DMS153 treated with DMSO at 0.1 percent for 48 hours (cell line): ENCODE data around the gene RFX3.

ENCODE experiments used
- DNase-seq: peaks from one replicate; lab custom pipeline; 2025; ENCODE audit not compliant: unreplicated experiment; lab: John Stamatoyannopoulos, UW

RFX3 gene

DNA sequence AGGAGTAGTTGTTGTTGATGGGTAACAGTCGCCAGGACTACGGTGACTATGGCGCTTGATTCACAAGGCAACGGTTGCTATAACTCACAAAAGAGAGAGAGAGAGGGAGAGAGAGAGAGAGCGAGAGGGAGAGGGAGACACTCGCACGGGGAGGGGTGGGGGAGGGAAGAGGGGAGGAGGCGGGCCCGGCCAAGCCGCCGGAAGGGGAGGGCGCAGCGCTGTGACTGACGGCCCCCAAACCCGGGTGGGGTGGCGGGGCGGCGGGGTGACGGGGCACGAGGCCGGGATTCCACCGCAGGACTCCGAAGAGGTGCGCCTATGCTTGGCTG lies at the start of gene RFX3:
TSS of gene RFX3 (minus strand) at position 166 of the 329 bp plus-strand sequence. CDS start 130,413 bp downstream, outside the sequence.
- DNase-seq: peak; percentile 86

DNA sequence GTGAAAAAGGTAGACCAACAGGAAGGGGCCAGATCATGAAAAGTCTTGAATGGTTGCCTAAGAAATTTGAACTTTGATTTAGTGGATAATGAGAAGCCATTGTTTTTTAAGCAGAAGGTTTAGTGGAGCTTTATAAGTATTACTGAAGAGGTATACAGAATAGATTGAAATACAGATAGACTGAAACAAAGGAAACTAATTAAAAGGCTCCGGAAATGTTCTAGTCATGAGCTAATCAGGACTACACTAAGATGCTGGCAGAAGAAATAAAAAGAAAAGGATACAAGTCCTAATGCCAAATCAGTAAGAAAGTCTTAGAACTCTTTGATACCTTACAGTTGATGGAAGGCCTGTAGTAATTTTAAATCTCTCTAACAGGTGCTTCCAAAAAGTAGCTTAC lies 45.7 kb upstream of the RFX3 start:
- no peak for DNase-seq

DNA sequence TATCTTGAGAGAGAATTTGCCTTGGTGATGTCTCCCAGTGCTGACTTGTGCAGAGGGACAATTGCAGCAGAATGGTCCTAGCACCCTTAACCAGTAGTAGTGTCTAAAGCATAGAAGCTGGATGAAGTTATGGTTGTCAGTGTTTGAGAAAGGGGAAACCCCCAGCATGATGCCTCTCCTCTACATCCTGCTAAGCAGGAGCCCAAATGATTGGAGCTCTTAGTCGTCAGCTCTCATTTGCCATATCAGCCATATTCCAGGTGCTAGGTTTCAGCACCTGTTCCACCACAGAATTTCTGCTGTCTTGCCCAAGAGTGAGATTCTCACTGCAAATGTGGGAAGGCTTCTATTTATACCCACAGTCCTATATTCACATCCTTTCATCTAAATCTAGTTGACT lies 43.7 kb upstream of the RFX3 start:
- no peak for DNase-seq

DNA sequence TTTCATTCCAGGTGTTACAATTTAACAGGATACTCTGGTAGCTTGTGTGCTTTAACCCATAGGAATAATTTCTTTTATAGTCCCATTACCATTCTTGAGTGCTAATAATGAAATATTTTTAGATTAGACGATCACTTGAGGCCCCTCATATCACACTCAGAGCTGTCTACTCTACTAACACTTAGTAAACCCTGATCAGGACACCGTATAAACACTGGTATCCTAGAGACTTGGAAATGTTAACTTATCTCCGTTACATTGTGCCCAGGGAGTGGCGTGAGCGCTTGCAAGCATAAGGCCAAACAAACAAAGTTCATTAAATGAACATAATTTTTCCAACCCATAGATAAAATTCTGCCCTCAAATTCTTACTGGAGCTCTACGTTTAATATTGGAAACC lies 42.2 kb upstream of the RFX3 start:
- DNase-seq: no peak

DNA sequence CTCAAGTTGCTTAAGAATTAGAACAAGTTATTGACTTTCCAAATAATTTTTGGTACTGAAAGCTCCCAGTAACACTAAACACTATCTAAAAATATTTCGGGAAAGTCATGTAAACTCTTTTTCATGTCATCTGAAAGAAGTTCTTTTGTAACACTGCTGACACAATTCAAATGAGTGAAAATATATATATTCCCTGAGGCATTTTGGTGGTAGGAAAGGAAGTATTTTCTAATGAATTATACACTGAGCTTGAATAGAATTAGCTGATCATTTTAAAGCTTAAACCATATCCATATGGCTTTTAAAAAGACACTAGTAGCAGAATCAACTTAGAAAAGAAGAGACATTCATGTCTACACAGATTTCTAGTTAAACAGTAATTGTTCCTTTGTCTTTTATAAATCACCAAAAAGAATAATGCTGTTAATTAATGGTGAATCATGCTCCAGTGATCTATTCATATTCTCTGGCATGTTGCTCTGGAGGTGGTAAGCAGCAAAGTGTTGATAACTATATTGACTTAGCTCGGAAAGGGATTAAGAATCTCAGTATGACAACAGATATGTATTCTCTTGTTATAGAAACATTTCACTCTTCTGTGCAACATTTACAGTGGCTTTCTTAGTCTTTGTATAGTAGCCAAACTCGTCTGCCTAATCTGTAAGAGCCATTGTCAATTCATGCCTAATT lies 27.4 kb upstream of the RFX3 start:
- DNase-seq: no peak

DNA sequence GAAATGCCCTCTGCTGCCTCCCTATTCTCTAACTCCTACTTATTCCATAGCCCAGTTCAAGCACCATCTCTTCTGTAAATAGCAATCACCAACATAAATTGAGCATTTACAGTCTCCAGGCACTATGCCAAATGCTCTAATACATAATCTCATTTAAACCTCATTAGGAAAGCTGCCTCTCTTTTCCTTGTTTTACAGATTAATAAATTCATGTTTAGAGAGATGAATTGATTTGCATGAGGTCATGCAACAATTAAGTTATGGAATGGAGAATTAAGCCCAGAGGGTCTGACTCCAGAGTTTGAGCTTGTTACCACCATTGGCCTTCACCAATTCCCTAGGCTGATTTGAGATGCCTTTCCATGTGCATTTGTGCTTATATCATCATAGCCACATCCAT lies 23.4 kb upstream of the RFX3 start:
- no peak for DNase-seq

DNA sequence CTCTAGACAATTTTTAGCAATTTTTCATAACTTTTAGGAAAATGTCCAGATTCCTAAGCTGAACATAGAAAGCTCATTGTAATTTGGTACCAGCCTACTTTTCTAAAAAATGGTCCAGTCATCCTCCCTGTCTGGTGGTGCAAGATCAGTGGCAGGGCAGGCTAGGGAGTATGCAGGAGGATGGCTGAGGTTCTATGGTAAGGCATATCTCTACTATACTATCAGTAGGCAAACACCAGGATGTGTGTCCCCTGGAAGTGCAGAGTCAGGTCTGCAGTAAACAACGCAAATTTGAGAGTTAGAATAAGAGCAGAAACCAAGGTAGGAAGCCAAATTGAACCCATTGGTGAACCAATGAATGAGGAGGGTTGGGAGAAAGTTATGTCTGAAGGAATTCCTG lies 22.8 kb upstream of the RFX3 start:
- no peak for DNase-seq

DNA sequence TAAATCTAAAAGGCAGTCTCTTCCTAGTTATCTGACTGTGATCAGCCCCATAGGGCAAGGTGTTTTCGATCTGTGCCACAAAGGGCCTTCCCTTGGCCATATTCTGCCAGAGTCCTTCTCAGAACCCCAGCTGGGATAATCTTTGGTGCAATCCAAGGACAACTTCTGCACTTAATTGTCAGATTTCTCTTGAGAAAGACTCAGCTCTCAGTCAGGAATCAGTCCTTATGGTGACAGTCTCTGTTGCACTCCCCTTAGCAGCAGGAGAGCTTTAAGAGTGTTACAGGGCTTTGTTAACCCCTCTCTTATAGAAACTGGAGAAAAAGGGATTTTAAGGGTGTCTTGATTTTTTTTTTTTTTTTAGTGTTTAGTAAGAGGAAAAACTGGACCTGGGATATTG lies 15.4 kb upstream of the RFX3 start:
- no peak for DNase-seq

DNA sequence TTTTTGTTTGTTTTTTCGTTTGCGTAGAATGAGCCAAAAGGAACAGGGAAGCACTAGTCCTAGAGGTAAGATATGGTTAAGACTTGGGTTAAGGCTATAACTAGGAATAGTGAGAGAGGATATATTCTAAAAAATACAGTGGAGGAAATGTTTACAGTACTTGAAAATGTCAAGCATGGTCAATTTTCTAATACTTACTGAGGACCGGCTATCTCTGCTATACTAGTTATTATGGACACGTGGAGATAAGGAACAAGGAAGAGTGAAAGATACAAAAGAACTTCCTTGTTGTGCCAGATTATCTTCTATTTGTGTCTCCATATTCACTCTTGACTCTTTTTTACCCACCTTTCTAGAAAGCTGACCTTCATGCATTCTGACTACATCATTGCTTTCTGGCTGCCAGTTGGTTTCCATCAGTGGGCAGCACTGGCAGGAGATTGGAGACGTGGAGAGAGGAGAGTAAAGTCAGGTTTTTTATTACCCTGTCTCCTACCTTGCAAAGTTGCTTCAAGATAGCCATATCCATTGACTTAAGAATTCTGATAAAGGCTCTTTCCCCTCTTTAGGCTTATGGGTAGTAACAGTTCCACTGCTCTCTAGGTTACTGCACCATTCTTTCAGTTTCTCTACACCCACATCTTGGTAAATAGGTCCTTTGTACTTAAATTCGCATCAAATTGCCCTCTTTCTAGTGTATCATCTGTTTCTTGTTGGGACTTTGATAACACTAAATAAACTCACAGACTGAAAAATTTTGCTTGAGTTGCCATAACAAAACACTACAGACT lies 9.0 kb upstream of the RFX3 start:
- DNase-seq: no peak

DNA sequence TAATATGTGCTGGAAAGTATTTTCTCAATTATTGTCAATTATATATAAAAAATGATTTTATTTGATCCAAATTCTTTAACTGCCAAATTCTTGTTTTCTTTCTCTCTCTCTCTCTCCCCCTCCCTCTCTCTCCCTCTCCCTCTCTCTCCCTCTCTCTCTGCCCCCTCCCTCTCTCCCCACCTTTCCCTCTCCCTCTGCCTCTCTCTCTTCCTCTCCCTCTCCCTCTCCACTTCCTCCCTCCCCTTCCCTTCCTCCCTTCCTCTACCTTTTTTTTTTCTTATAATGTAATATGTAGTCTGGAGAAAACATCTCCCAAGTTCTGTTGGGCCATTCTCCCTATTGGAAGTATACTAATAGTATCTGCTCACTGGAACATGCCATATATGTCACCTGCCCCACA lies 6.4 kb upstream of the RFX3 start:
- DNase-seq: no peak

DNA sequence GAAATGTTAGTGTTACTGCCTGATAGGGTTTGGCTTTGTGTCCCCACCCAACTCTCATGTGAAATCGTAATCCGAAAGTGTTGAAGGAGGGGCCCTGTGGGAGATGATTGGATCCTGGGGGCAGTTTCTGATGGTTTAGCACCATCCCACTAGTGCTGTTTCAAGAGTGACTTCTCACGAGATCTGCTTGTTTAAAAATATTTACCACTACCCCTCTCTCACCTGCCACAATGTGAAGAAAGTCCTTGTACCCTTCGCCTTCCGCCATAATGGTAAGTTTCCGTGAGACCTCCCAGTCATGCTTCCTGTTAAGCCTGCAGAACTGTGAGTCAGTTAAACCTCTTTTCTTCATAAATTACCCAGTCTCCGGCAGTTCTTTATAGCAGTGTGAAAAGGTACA lies 2.6 kb upstream of the RFX3 start:
- no peak for DNase-seq

DNA sequence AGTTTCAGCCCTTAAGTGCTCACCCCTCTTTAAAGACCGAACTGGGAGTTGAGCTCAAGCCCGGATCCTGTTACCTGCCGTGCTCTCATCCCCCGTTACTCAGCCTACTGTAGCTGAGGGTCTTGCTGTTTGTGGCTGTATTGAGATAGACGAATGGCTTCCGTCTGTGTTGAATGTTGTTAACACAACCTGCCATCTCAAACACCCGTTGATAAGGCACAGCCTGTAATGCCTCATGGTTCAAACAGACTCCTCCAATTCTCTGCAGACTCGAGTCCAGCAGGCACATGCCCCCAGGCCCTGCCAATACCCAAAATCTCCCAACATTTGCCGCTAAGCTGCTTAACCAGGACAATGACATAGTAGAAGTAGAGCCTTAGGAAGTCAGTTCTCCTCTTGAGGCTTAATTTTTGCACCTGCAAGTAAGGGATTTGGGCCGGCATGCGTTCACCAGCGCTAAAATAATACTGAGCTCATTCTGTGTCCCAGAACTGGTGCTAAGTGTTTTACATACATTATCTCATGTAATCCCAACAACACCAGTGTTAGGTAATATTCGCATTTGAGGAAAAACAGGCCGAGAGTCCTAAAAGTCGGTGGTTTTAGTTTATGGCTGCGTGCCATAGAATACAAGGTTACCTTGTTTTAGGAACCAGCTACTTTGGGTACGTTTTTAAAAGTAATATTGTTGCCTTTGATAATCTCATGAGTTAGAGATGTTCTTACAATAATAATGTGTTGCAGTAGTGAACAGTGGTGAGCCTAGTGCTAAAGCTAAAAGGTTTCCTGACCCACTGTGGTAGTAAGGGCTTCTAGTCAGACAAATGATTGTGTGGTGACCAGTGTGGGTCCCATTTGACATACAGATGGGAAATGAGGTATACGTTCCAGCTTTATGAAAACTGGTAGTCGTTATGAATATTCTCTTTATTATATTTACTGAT lies 1.5 kb upstream of the RFX3 start:
- peak; percentile 79 for DNase-seq

DNA sequence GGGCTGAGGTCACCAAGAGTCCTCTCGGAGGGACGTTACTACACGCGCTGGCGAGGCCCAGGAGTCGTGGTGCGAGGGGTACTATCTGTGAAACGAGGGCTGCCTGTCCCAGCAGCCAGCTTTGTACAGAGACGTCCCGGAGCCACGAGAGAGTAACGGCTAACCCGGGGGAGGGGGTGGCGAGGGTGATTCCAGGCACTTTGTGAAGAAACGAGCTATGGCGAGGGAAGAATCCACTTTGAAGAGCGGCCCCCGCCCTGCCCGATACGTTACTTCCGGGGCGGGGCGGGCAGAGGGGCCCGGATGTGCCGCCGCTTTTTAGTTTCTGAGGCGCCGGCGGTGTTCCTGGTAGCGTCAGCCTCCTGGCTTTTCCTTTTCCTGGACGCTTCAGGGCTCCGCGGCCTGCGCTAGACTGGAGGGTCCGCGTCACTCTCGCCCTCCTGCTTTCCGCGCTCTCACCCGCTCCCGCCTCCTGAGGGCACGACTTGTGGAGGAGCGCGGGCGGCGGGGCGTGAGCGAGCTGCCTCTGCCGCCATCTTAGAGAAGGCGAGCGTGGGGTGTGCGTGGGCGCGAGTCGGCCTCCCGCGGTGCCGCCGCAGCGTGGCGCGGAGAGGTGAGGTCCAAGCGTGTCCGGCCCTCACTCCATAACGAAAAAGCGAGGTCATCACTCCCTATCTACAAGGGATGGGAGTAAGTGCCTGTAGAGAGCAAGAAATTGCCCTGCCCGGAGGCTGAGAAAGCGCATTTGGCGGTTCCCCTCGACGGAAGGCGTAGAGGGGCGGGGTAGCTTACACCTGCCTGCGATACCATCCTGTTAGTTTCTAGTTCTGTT lies 580 bp upstream of the RFX3 start:
- peak; percentile 78 for DNase-seq

DNA sequence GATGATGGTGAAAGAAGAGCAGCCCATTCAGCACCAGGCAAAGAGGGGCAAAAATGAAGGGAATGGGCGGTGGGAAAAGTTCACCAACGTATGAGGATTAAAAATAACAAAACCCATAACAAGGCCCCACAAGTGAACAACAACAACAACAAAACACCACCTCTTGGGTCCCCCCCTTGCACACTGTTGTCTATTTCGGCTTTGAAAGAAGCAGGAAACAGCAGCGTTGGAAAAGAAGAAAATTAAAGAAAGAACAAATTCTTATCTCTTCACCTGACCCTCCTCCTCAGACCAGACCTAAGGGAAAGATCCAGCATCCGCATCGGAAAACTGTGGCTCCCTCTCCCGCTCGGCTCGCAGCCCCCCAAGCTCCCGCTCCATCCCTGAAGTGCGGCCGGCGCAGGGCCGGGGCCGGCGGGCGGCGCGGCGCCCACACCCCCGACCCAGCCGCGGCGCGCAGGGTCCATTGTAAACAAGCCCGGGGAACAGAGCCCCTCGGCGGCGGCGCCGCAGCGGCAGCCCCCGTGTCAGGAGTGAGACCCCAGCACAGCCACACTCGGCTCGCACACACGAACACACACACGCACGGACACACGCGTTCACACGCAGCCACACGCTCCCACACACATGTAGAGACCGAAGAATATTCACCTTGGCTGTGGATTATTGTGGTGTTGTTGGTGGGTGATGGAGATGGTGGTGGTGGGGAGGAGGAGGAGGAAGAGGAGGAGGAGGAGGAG lies 535 bp downstream of the RFX3 start:
- no peak for DNase-seq

DNA sequence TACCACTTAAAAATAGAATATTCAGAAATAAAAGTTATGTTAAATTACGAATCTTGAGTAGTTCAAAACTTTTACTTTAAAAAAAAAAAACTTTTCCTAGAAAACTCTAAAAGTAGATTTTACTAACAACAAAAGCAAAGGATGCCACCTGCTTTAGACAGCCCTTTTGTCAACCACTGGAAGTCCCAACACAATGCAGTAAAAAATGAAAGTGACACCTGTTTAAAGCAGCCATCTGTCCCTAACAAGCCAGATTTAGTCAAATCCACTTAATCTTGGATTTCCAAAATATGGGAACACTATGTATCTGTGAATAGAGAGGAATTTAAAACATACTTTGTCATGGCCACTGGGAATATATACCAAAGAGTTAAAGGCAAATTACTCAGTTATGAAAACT lies 3.8 kb downstream of the RFX3 start:
- no peak for DNase-seq

DNA sequence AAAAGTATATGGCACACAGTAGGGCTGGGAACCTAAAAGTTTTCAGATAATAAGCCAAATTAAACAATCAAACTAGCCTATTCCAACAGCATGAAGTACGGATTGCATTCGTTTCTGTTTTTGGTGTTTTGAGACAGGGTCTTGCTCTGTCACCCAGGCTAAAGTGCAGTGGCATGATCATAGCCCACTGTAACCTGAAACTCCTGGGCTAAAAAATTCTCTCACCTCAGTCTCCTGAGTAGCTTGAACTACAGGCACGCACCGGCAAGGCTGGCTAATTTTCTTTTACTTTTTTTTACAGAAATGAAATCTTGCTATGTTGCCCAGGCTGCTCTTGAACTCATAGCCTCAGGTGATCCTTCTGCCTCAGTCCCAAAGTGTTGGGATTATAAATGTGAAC lies 5.2 kb downstream of the RFX3 start:
- DNase-seq: no peak

DNA sequence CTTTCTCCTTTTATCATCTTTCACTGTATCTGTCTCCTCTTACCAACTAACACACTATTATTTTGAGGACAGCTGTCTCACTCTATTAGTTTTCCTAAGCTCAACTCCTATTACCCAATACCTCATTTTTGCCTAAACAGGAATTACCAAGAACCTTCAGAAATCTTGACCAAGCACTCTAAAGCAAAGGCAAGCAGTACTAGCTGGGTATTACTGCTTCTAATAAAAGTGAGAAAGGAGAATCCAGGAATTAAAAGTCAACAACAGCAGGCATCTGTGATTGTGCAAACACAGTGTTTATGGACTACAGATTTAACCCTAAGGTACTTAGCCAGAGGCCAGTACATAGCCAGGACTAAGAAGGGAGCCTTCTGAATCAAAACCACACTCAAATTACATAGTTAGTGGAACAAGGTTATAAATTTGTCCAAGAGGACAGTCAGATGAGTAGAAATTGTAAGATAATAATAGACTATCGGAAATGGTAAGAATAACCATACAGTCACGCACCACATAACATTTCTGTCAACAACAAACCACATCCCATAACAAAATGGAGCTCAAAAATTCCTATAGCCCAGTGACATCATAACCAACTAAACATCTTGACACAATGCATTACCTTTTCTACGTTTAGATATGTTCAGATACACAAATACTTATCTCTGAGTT lies 8.3 kb downstream of the RFX3 start:
- DNase-seq: no peak

DNA sequence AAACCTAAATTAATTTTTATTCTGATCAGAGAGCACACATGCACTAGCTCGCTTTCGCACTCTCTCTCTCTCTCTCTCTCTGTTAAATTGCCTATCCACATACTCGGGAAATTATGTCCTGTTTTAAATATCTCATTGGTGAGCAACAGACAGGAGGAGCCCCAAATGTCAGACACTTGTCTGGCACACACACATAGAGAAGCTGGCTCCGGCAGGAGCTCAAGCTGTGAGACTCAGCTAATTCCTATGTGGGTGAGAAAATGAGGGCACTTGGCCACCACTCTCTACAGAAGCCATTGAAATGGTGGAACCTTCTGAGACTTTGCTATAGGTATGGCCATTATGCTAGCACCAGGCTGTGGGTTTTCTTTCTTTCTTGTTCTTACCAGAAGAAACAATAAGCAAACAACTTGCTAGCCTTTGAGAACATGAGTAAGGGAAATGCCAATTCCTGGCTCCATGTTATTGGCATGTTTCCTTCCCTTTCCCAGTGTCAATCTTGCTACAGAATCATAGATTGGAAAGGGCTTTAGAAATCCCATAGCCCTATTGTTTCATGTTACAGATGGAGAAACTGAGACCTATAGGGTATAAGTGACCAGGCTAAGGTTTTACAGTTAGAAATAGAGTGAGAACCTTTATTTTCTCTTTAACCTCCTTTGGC lies 9.0 kb downstream of the RFX3 start:
- DNase-seq: no peak

DNA sequence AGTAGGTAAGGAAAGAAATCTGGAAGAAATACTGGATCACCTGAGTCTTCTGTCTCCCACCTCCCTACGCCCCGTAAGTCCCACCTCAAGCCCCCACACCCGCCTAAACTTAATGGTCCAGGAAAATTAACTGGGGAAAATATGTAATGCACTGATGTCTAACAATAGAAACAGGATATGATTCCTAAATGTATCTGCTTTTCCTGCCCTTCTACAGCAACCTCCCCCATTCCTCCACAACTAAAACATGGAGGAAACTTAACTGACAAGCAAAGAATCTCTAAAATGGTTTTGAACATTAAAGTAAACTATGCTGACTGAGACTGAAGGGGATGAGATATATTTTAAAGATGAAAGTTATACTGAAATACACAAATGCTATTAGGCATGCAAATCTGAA lies 10.4 kb downstream of the RFX3 start:
- no peak for DNase-seq
